Effector CD4-positive, alpha-beta T cell (primary cell): ENCODE results near the gene TPGS1.

Experiments used
- DNase-seq: peaks from one replicate; pipeline ENCODE4 v3.0.0-alpha.2; 2020

TPGS1 gene

GRCh38 chr19:522726-523125, 15.4 kb downstream of the TPGS1 start:
- DNase-seq = no peak

GRCh38 chr19:524062-524674, 16.9 kb downstream of the TPGS1 start:
- DNase-seq = no peak

- no peak for DNase-seq
These were observed 17.7 kb downstream of the TPGS1 start for GRCh38 chr19:525029-525428.

GRCh38 chr19:525857-526419, 18.6 kb downstream of the TPGS1 start:
- DNase-seq = no peak

- DNase-seq = no peak
These were observed 23.1 kb downstream of the TPGS1 start for GRCh38 chr19:530134-531008.

- DNase-seq = peak; percentile 82
These were observed 23.9 kb downstream of the TPGS1 start for GRCh38 chr19:531009-531752.

- DNase-seq = no peak
These were observed 24.7 kb downstream of the TPGS1 start, which contains the start of gene CDC34 for GRCh38 chr19:531753-532560. Gene CDC34, plus strand, starts transcription at chr19:531760. Its CDS starts 172 bp downstream, at chr19:531932.

- DNase-seq = peak; percentile 38
These were observed 25.5 kb downstream of the TPGS1 start for GRCh38 chr19:532561-533363.

- no peak for DNase-seq
These were observed 26.2 kb downstream of the TPGS1 start for GRCh38 chr19:533364-534058.

GRCh38 chr19:534088-534487, 26.8 kb downstream of the TPGS1 start:
- DNase-seq = no peak

GRCh38 chr19:535017-535835, 27.9 kb downstream of the TPGS1 start:
- DNase-seq = no peak

- no peak for DNase-seq
These were observed 29.0 kb downstream of the TPGS1 start for GRCh38 chr19:536031-536880.

GRCh38 chr19:536881-537404, 29.6 kb downstream of the TPGS1 start:
- DNase-seq = no peak

GRCh38 chr19:538641-539428, 31.5 kb downstream of the TPGS1 start:
- DNase-seq = no peak

GRCh38 chr19:539429-540030, 32.2 kb downstream of the TPGS1 start:
- DNase-seq = no peak

GRCh38 chr19:540867-541637, 33.8 kb downstream of the TPGS1 start:
- DNase-seq = no peak
